ENCODE results near the gene FHOD3.

DNA sequence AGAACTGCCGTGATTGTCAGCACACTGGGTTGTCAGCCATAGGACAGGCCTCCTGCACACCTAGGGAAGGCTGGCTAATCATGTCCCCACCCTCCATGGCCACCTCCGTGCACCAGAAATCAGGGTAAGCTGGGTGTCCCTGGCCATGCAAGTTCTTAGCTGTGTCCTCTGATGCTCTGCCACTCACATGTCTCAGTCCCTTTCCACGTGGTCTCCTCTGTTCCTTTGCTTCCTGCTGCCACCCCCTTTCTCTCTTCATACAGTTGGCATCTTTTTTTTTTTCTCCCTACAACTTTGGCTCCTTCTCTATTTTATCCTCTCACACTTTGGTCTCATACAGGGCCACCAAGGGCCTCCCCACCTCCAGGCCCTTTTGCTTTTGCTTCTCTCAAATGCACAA, 377.6 kb downstream of the FHOD3 start:
- TF ChIP-seq POLR2AphosphoS5 (IDR thresholded peaks at IDR 0.05; ENCODE audit: low read depth, low read length) (no peak), POLR2A (IDR thresholded peaks at IDR 0.05; ENCODE audit: low read depth, low read length) (no peak), TAF1 (IDR thresholded peaks at IDR 0.05; ENCODE audit: low read depth, low read length) (no peak), POU2F2 (IDR thresholded peaks at IDR 0.05; ENCODE audit: low read depth, low read length) (no peak), SPI1 (IDR thresholded peaks at IDR 0.05; ENCODE audit: low read depth, low read length) (no peak), PAX5 (IDR thresholded peaks at IDR 0.05; ENCODE audit: insufficient read depth, low read length, severe bottlenecking) (no peak)

Measured in GM12891 (cell line).